HG03139 (cell line): ENCODE data around the gene FBXL13.
A peak's percentile ranks its signal among the peaks of the same experiment; 100 is the strongest.
"Not testable (repeated sequence)": the region's sequence is repeated elsewhere in the genome, so short reads cannot be mapped to it uniquely, and the experiment has no call there.

Experiments used
- ATAC-seq: cut with Tn5 transposase; IDR thresholded peaks from one replicate; pipeline ENCODE4 v1.9.1; 2021; ENCODE audit not compliant: unreplicated experiment

Gene FBXL13

GRCh38 chr7:103080923-103081322, 6.3 kb upstream of the FBXL13 start:
- ATAC-seq: no peak

- no peak for ATAC-seq
Observed at GRCh38 chr7:103079836-103080235, 5.2 kb upstream of the FBXL13 start.

- not testable (repeated sequence) for ATAC-seq
Observed at GRCh38 chr7:103078226-103078625, 3.6 kb upstream of the FBXL13 start.

GRCh38 chr7:103077318-103077717, 2.7 kb upstream of the FBXL13 start:
- ATAC-seq: no peak

- ATAC-seq: no peak
Observed at GRCh38 chr7:103076764-103077163, 2.2 kb upstream of the FBXL13 start.

- peak; percentile 34 for ATAC-seq
Observed at GRCh38 chr7:103075337-103075918, 832 bp upstream of the FBXL13 start.

- ATAC-seq: no peak
Observed at GRCh38 chr7:103073989-103074518, 542 bp downstream of the FBXL13 start.

GRCh38 chr7:103071000-103071399, 3.6 kb downstream of the FBXL13 start:
- ATAC-seq: no peak

GRCh38 chr7:103068414-103069403, 5.9 kb downstream of the FBXL13 start:
- no peak for ATAC-seq

- ATAC-seq: no peak
Observed at GRCh38 chr7:103065667-103066066, 8.9 kb downstream of the FBXL13 start.

GRCh38 chr7:103063895-103064294, 10.7 kb downstream of the FBXL13 start:
- ATAC-seq: no peak

GRCh38 chr7:103059471-103059870, 15.1 kb downstream of the FBXL13 start:
- no peak for ATAC-seq

GRCh38 chr7:103058122-103058521, 16.5 kb downstream of the FBXL13 start:
- no peak for ATAC-seq

- not testable (repeated sequence) for ATAC-seq
Observed at GRCh38 chr7:103056006-103056405, 18.6 kb downstream of the FBXL13 start.

- ATAC-seq: no peak
Observed at GRCh38 chr7:103051519-103051918, 23.1 kb downstream of the FBXL13 start.

- ATAC-seq: no peak
Observed at GRCh38 chr7:103048833-103049232, 25.8 kb downstream of the FBXL13 start.

GRCh38 chr7:103041815-103042214, 32.8 kb downstream of the FBXL13 start:
- not testable (repeated sequence) for ATAC-seq

GRCh38 chr7:103037823-103038739, 36.5 kb downstream of the FBXL13 start:
- ATAC-seq: not testable (repeated sequence)

- no peak for ATAC-seq
Observed at GRCh38 chr7:103037476-103037822, 37.1 kb downstream of the FBXL13 start.

- not testable (repeated sequence) for ATAC-seq
Observed at GRCh38 chr7:103034318-103034717, 40.3 kb downstream of the FBXL13 start.

GRCh38 chr7:103031781-103032180, 42.8 kb downstream of the FBXL13 start:
- no peak for ATAC-seq
